Activated CD8-positive, alpha-beta T cell treated with anti-CD3 and anti-CD28 coated beads for 36 hours (primary cell): ENCODE data around the gene KCND3. TPM values are rescaled to one million over a fixed set of nuclear protein-coding genes. Genes with fewer than 3 reads are reported as not detected.

ENCODE experiments used
- ATAC-seq: fragments of 200-7000 bp; cut with Tn5 transposase; one replicate; pipeline ENCODE4 v1.10.0; 2021; ENCODE audit warnings: mild to moderate bottlenecking, moderate library complexity
- CTCF ChIA-PET: fragments of 350-600 bp; sonication (Branson Sonifier 250); formaldehyde crosslinking; loops from one replicate; lab custom pipeline; 2021; ENCODE audit warnings: antibody characterized with exemption; lab: Charles Lee
- POLR2A ChIA-PET: fragments of 350-600 bp; sonication (Branson Sonifier 250); formaldehyde crosslinking; loops from one replicate; lab custom pipeline; 2021; ENCODE audit warnings: antibody characterized with exemption; lab: Charles Lee
- DNase-seq: peaks from one replicate; pipeline ENCODE4 v3.0.0-alpha.2; 2020
- H3K27ac Mint-ChIP-seq: one replicate; pipeline ENCODE4 v1.8.0; 2021; ENCODE audit warnings: mild to moderate bottlenecking, mixed read lengths
- H3K27me3 Mint-ChIP-seq: one replicate; pipeline ENCODE4 v1.8.0; 2021; ENCODE audit warnings: mixed read lengths
- H3K36me3 Mint-ChIP-seq: one replicate; pipeline ENCODE4 v1.8.0; 2021; ENCODE audit warnings: low read depth, mixed read lengths
- H3K4me1 Mint-ChIP-seq: one replicate; pipeline ENCODE4 v1.8.0; 2021; ENCODE audit warnings: low read depth, mixed read lengths
- H3K4me3 Mint-ChIP-seq: one replicate; pipeline ENCODE4 v1.8.0; 2021; ENCODE audit warnings: mild to moderate bottlenecking, moderate library complexity, mixed read lengths
- H3K9me3 Mint-ChIP-seq: one replicate; pipeline ENCODE4 v1.8.0; 2021; ENCODE audit warnings: mixed read lengths
- intact Hi-C: fragments of 100-400 bp; cut with micrococcal nuclease; formaldehyde crosslinking; loops from one replicate; pipeline ENCODE4 v1.10.0; 2022
- total RNA-seq, 2 experiments: library from RNA; stranded (reverse); gene quantifications; one replicate each; pipeline ENCODE4 v1.2.3, GENCODE V29; 2021
- TF ChIP-seq, protein P1 (sequence below): fragments of 200-600 bp; IDR thresholded peaks from one replicate; pipeline ENCODE4 v1.8.0; 2022; ENCODE audit warnings: antibody characterized with exemption, mild to moderate bottlenecking

The KCND3 gene
- total RNA-seq, 2 experiments from 2014 or later, result not detected

DNA sequence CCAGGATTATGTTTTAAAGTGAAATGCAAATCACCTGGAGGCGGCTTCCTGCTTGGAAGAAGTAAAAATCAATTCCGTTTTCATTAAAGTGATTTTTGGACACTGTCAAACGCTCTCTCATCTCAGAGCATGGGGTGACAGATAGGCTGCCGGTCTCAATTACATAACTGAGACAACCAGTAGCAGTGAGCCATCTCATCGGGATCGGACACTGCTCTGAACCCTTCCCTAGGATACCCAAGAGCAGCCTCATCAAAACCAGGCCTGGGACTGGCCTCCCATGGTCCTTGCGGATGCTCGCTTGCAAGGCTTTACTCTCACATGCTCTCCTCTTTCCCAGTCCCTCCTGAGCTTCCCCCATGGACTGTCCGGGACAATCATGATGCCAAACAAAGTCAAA, 12.1 kb downstream of the KCND3 start:
- TF ChIP-seq, protein P1, sequence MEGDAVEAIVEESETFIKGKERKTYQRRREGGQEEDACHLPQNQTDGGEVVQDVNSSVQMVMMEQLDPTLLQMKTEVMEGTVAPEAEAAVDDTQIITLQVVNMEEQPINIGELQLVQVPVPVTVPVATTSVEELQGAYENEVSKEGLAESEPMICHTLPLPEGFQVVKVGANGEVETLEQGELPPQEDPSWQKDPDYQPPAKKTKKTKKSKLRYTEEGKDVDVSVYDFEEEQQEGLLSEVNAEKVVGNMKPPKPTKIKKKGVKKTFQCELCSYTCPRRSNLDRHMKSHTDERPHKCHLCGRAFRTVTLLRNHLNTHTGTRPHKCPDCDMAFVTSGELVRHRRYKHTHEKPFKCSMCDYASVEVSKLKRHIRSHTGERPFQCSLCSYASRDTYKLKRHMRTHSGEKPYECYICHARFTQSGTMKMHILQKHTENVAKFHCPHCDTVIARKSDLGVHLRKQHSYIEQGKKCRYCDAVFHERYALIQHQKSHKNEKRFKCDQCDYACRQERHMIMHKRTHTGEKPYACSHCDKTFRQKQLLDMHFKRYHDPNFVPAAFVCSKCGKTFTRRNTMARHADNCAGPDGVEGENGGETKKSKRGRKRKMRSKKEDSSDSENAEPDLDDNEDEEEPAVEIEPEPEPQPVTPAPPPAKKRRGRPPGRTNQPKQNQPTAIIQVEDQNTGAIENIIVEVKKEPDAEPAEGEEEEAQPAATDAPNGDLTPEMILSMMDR, result no peak
- DNase-seq, result no peak
- H3K27me3 Mint-ChIP-seq, result peaks cover 32% of the 10 kb centered on the region
- H3K4me1 Mint-ChIP-seq, result no peaks in the 10 kb centered on the region
- no peak for ATAC-seq
- H3K36me3 Mint-ChIP-seq, result no peaks in the 10 kb centered on the region
- H3K4me3 Mint-ChIP-seq, result no peak overlapping the region
- H3K9me3 Mint-ChIP-seq, result no peaks in the 10 kb centered on the region
- POLR2A ChIA-PET, result no interaction called here
- intact Hi-C loops, result no loop called here
- no peak overlapping the region for H3K27ac Mint-ChIP-seq
- CTCF ChIA-PET, result no interaction called here

DNA sequence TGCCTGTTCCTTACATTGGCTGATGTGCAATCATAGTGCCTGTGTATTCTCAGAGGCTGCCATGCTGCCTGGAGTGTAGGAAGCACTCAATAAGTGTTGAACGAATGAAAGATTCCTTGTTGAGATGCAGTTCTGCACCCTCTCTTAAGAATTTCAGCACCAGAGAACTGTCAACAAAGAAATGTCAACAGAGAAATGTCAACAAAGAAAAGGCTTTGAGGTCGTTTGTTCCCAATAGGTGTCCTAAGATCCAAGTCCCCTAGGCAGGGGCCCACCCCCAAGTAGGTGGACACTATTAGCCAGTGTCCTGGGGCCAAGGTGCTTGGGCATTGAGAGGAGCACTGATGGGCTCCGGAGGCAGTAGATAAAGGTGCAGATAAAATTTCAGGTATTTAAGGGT, 12.6 kb downstream of the KCND3 start:
- Mint-ChIP-seq H3K36me3 (no peaks in the 10 kb centered on the region), H3K4me3 (no peak overlapping the region), H3K4me1 (no peaks in the 10 kb centered on the region), H3K27ac (no peak overlapping the region), H3K9me3 (no peaks in the 10 kb centered on the region), H3K27me3 (peaks cover 34% of the 10 kb centered on the region)
- no peak for ATAC-seq
- ChIA-PET POLR2A (no interaction called here), CTCF (no interaction called here)
- intact Hi-C loops, result no loop called here
- TF ChIP-seq, protein P1, result no peak
- no peak for DNase-seq

DNA sequence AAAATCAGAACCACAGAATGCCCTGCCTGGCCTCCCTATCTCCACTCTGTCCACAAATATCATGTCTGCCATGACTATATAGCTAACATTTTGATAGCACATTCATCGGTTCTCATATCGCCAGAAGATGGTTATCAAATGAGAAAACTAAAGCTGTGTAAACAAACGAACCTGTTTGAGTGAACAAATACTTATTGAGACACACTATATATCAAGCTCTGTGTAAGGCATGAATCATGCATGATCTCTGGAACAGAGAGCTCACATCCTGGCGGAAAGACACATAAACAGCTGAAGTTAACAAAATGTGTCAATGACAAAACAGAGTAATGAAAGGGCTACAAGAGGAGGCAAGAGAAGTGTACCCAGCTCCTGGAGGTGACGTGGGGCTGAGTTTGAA, 13.1 kb downstream of the KCND3 start:
- CTCF ChIA-PET, result no interaction called here
- H3K4me1 Mint-ChIP-seq, result no peaks in the 10 kb centered on the region
- H3K4me3 Mint-ChIP-seq, result no peak overlapping the region
- intact Hi-C loops, result no loop called here
- no peak for ATAC-seq
- POLR2A ChIA-PET, result no interaction called here
- no peak overlapping the region for H3K27ac Mint-ChIP-seq
- H3K36me3 Mint-ChIP-seq, result no peaks in the 10 kb centered on the region
- TF ChIP-seq, protein P1, result no peak
- no peak for DNase-seq
- H3K9me3 Mint-ChIP-seq, result no peaks in the 10 kb centered on the region
- H3K27me3 Mint-ChIP-seq, result peaks cover 38% of the 10 kb centered on the region

DNA sequence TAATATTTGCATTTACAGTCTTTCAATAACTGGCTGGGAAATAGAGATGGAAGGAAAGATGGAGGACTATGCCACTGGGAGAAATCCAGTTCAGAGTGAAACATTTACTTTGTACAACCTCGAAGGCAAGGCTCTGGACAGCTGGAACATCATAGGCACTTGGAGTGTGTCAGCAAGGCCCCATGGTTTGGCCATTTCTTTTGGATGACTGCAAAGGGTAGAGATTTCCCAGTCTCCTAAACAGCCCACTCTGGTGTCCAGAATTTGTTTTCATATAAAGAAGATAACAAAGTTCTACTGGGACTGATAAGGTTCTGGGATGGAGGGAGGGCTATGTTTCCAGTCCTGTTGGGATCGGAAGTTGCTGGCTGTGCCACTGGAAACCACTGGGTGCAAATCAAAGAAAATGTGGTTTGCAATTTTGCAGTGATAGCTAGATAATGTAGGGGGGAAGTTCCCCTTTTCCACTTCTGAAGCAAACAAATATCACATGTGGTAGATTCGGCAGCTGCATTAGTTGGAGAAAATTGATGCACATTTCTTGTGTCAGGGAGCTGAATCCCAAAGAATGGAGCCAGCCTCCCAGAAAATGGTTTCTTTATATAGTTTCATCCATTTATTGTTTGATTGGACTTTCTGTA, 16.2 kb downstream of the KCND3 start:
- TF ChIP-seq, protein P1, result no peak
- Mint-ChIP-seq H3K36me3 (no peaks in the 10 kb centered on the region), H3K27me3 (peaks cover 42% of the 10 kb centered on the region), H3K27ac (no peak overlapping the region), H3K9me3 (no peaks in the 10 kb centered on the region), H3K4me3 (no peak overlapping the region), H3K4me1 (no peaks in the 10 kb centered on the region)
- ATAC-seq, result no peak
- ChIA-PET CTCF (no interaction called here), POLR2A (no interaction called here)
- intact Hi-C loops, result no loop called here
- DNase-seq, result no peak

DNA sequence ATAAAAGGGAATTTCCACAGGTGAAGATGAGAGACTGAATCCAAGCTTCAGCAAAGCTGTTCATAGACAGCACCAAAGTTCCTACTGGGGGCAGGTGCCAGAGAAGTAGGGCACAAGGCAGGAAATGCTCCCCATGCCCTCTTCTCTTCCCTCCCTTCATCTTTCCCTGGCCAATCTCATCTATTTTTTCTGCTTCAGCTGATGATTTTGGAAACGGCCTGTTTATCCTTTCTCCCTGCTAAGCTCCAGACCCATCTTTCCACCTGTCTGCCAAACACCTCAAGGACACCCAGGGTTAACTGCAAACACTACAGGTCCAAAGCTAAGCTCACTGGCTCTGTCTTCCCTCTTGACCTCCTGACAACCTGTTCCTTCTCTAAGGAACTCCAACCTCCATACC, 18.1 kb downstream of the KCND3 start:
- Mint-ChIP-seq H3K27ac (no peak overlapping the region), H3K4me3 (no peak overlapping the region), H3K9me3 (no peaks in the 10 kb centered on the region), H3K27me3 (peaks cover 33% of the 10 kb centered on the region), H3K4me1 (no peaks in the 10 kb centered on the region), H3K36me3 (no peaks in the 10 kb centered on the region)
- ChIA-PET POLR2A (no interaction called here), CTCF (no interaction called here)
- DNase-seq (no peak), ATAC-seq (no peak)
- intact Hi-C loops, result no loop called here
- TF ChIP-seq, protein P1, result no peak
